Left ventricle myocardium inferior (tissue), 1 donor: ENCODE results near the gene CA10. TPM values are rescaled to one million over a fixed set of nuclear protein-coding genes. Genes with fewer than 3 reads are reported as not detected.

ENCODE experiments used
- DNase-seq: peaks from one replicate; pipeline ENCODE4 v3.0.0-alpha.2; 2020
- H3K27ac ChIP-seq: fragments of 200-600 bp; replicated peaks from 2 replicates; pipeline ENCODE4 v1.8.0; 2021
- H3K27me3 ChIP-seq: fragments of 200-600 bp; 2 replicates; pipeline ENCODE4 v1.8.0; 2021; ENCODE audit warnings: low read depth
- H3K36me3 ChIP-seq: fragments of 200-600 bp; 2 replicates; pipeline ENCODE4 v1.8.0; 2021
- H3K4me1 ChIP-seq: fragments of 200-600 bp; 2 replicates; pipeline ENCODE4 v1.8.0; 2021
- H3K4me3 ChIP-seq: fragments of 200-600 bp; 2 replicates; pipeline ENCODE4 v1.8.0; 2021; ENCODE audit warnings: mild to moderate bottlenecking, moderate library complexity
- H3K9me3 ChIP-seq: fragments of 200-600 bp; replicated peaks from 2 replicates; pipeline ENCODE4 v1.8.0; 2021
- intact Hi-C: fragments of 100-400 bp; cut with micrococcal nuclease; formaldehyde crosslinking; loops from one replicate; pipeline ENCODE4 v1.11.0; 2022
- total RNA-seq: library from RNA; stranded (reverse); fragmentation: NEBNext Ultra II Directional; extraction: Animal tissue kit (Norgen Biotek cat#: 25700); gene quantifications from one replicate; pipeline ENCODE4 v1.2.1, GENCODE V29; 2021
- TF ChIP-seq, protein P1 (sequence below): fragments of 200-600 bp; IDR thresholded peaks from 2 replicates; pipeline ENCODE4 v1.8.0; 2021; ENCODE audit warnings: antibody characterized with exemption, mild to moderate bottlenecking, borderline replicate concordance
- donor health status: DM: no; HTN: yes; CAD: no; lungs with severe emphysema.

The CA10 gene
- total RNA-seq, 1 donor from 2014 or later, result not detected

DNA sequence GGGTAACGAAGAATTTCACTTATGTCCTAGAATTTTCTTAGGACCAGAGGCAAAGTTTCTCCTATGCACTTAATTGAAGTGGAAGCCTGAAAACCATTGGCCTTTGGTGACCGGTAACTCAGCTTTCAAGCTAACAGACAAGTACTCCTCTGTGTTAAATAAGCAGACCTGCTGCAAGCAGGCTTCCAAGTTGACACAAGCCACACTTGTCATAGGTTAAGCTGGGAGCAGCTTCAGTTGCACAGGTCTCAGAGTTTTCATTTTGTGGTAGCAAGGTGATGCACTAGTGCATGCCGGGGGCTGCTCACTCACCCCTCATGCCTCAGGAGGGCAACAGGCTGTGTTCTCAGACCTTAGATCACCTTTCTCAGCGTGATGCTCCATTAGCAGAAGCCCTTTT, 498.2 kb downstream of the CA10 start:
- intact Hi-C loops, result no loop called here
- no peaks in the 10 kb centered on the region for H3K9me3 ChIP-seq

DNA sequence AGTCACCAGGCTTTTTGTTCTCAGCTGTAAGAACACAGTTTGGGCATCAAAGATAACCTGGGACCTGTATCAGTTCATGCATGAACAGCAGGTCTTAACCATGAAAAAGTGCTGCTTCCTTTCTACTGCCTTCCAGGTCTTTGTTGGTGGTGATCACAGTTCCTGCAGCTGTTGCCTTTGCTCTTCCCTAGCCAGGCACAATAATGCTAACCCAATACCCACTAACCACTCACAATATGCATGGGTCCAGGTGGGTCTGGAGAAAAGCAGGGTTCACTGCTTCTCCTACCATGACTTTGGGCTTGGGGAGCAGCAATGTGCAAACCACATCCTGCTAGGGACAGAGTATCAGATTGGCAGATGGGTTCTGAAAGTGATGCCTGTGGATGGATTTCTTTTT, 501.3 kb downstream of the CA10 start:
- Histone ChIP-seq H3K4me1 (no peaks in the 10 kb centered on the region), H3K27me3 (peaks cover 75% of the 10 kb centered on the region), H3K36me3 (no peaks in the 10 kb centered on the region), H3K27ac (no peak overlapping the region), H3K4me3 (no peak overlapping the region), H3K9me3 (no peaks in the 10 kb centered on the region)
- intact Hi-C loops, result no loop called here
- TF ChIP-seq, protein P1, sequence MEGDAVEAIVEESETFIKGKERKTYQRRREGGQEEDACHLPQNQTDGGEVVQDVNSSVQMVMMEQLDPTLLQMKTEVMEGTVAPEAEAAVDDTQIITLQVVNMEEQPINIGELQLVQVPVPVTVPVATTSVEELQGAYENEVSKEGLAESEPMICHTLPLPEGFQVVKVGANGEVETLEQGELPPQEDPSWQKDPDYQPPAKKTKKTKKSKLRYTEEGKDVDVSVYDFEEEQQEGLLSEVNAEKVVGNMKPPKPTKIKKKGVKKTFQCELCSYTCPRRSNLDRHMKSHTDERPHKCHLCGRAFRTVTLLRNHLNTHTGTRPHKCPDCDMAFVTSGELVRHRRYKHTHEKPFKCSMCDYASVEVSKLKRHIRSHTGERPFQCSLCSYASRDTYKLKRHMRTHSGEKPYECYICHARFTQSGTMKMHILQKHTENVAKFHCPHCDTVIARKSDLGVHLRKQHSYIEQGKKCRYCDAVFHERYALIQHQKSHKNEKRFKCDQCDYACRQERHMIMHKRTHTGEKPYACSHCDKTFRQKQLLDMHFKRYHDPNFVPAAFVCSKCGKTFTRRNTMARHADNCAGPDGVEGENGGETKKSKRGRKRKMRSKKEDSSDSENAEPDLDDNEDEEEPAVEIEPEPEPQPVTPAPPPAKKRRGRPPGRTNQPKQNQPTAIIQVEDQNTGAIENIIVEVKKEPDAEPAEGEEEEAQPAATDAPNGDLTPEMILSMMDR, result no peak
- no peak for DNase-seq

More for the DNA sequence above, 498.2 kb downstream of the CA10 start:
- DNase-seq, result no peak
- TF ChIP-seq, protein P1, result no peak
- no peaks in the 10 kb centered on the region for H3K4me1 ChIP-seq
- H3K27ac ChIP-seq, result no peak overlapping the region
- H3K27me3 ChIP-seq, result peaks cover 59% of the 10 kb centered on the region
- no peak overlapping the region for H3K4me3 ChIP-seq
- no peaks in the 10 kb centered on the region for H3K36me3 ChIP-seq

DNA sequence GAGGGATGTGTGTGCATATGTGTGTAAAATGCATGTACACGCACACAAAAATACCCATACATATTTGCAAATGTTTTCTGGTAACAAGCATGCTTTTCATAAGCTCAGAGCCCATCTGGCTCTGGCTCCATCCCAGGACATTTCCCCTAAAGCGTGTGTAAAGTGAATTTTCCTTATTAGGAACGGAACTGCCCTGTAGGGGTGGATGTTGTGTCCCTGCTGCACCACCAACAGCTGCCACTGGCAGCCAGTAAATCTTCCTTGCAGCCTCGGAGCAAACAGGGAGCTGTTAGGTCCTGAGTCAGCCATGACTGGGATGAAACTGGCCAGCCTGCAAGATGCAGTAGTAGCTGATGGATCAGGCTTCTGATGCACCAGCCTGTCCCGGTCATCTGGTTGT, 504.6 kb downstream of the CA10 start:
- Histone ChIP-seq H3K36me3 (no peaks in the 10 kb centered on the region), H3K27ac (no peak overlapping the region), H3K4me1 (no peaks in the 10 kb centered on the region), H3K9me3 (no peaks in the 10 kb centered on the region), H3K4me3 (no peak overlapping the region), H3K27me3 (peaks cover 70% of the 10 kb centered on the region)
- intact Hi-C loops, result no loop called here
- TF ChIP-seq, protein P1, result no peak
- DNase-seq, result no peak

DNA sequence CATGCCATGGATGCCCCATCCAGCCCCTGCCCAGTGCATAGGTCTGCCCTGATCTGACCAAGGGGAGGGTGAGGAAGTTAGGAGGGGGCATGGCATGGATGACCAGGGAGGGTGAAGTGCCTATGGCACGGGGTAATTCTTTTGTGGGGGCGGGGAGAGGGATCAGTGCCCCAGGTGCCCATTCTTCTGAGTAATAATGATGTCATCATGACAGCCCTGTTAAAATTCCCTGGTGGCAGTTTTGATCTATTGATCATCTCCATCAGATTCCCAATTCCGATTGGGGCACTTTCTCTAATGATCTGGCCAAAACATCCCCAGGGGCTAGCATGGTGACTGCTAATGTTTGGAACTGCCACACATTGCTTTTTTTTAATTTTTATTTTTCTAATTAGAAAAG, 506.0 kb downstream of the CA10 start:
- intact Hi-C loops, result no loop called here
- TF ChIP-seq, protein P1, result no peak
- H3K36me3 ChIP-seq, result no peaks in the 10 kb centered on the region
- H3K4me3 ChIP-seq, result no peak overlapping the region
- H3K9me3 ChIP-seq, result no peaks in the 10 kb centered on the region
- no peak overlapping the region for H3K27ac ChIP-seq
- no peak for DNase-seq
- H3K27me3 ChIP-seq, result peaks cover 65% of the 10 kb centered on the region
- no peaks in the 10 kb centered on the region for H3K4me1 ChIP-seq

DNA sequence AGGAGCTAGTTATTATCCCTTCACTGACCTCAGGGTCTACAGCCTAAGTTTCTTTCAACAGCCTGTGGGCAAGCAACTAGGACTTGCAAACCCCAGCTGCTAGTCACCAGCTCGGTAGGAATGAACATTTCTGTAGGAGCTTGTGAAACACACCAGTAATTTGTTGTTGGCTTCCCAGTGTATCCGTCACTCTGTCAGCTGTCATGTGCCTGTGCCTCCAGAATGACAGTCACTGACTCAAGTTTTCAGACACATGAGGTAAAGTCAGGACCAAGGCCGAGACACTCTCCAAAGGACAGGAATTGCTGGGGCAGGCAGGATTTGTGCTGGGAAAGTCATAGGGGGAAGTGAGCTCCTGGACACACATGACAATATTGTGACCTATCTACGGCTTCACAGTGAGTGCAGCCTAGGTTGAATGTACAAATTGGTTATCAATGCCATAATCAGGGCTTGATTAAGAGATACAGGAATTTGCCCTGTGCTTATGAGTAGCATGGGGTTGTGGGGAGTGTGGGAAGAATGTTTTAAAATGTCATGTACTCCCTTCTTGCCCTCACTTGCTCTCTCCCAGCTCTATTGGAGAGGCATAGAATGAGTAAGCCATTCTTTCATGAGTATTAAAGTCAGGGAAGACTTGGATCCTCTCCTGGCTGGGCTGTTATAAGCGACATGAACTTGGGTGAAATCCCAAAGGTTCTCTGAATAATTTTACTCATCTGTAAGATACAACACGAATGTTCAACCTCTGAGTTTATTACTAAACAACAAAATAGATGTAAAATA, 506.8 kb downstream of the CA10 start:
- no peaks in the 10 kb centered on the region for H3K9me3 ChIP-seq
- H3K27ac ChIP-seq, result no peak overlapping the region
- TF ChIP-seq, protein P1, result no peak
- peaks cover 64% of the 10 kb centered on the region for H3K27me3 ChIP-seq
- intact Hi-C loops, result no loop called here
- no peak overlapping the region for H3K4me3 ChIP-seq
- DNase-seq, result no peak
- no peaks in the 10 kb centered on the region for H3K36me3 ChIP-seq
- H3K4me1 ChIP-seq, result no peaks in the 10 kb centered on the region
